Sigmoid colon (tissue), 7 donors: ENCODE results near the gene SBSN. TPM values are rescaled to one million over a fixed set of nuclear protein-coding genes. Genes with fewer than 3 reads are reported as not detected.

ENCODE experiments used
- DNase-seq: peaks from one replicate; pipeline ENCODE4 v3.0.0-alpha.2; 2019
- H3K27ac ChIP-seq, 4 donors: fragments of 200-600 bp; sonication (generic); one replicate each; pipeline ENCODE4 v1.5.1; 2016 to 2019; ENCODE audit warnings: mild to moderate bottlenecking in 1 of 4
- H3K27me3 ChIP-seq, 3 donors: fragments of 200-600 bp; sonication (generic); one replicate each; pipeline ENCODE4 v1.5.1; 2019; ENCODE audit warnings: mild to moderate bottlenecking in 1 of 3
- H3K36me3 ChIP-seq, 4 donors: fragments of 200-600 bp; sonication (generic); one replicate each; pipeline ENCODE4 v1.5.1; 2016 to 2019
- H3K4me1 ChIP-seq, 4 donors: fragments of 200-600 bp; sonication (generic); one replicate each; pipeline ENCODE4 v1.5.1; 2017 to 2019
- H3K4me3 ChIP-seq, 4 donors: fragments of 200-600 bp; sonication (generic); one replicate each; pipeline ENCODE4 v1.5.1; 2017 to 2019; ENCODE audit warnings: mild to moderate bottlenecking in 2 of 4, moderate library complexity in 1 of 4
- H3K9me3 ChIP-seq, 4 donors: fragments of 200-600 bp in 3 of 4; sonication (generic) in 3 of 4; one replicate each; pipeline versions ENCODE4 v1.5.1 to v1.6.1; 2013 to 2019
- CTCF ChIP-seq, 4 experiments: fragments of 450-650 bp in 3 of 4; fragments of 200-600 bp in 1 of 4; IDR thresholded peaks; one replicate each; pipeline ENCODE4 v1.5.1; 2016 to 2019; ENCODE audit warnings: antibody characterized with exemption in 4 of 4, mild to moderate bottlenecking in 3 of 4, moderate library complexity in 2 of 4
- EP300 ChIP-seq, 4 donors: sonication (generic); formaldehyde crosslinking; IDR thresholded peaks; one replicate each; pipeline ENCODE4 v1.6.1; 2017; ENCODE audit warnings: antibody characterized with exemption in 4 of 4
- POLR2A ChIP-seq, 2 donors: fragments of 450-650 bp; IDR thresholded peaks; one replicate each; pipeline ENCODE4 v1.6.1; 2016; ENCODE audit warnings: antibody characterized with exemption in 2 of 2, mild to moderate bottlenecking in 2 of 2, moderate library complexity in 2 of 2
- POLR2AphosphoS5 ChIP-seq, 4 donors: sonication (generic); formaldehyde crosslinking; IDR thresholded peaks; one replicate each; pipeline ENCODE4 v1.6.1; 2017; ENCODE audit warnings: antibody characterized with exemption in 4 of 4
- WGBS, 2 donors: extraction: QIAGEN DNeasy Blood & Tissue Kit; methylation state at CpG; one replicate each; pipeline ENCODE4 v1.1.7; 2013; 5-methylcytosine and 5-hydroxymethylcytosine counted together
- intact Hi-C: fragments of 100-400 bp; cut with DNase I; formaldehyde crosslinking; loops from one replicate; pipeline ENCODE4 v1.15.1; 2023
- polyA plus RNA-seq, 3 donors: library from polyadenylated mRNA; stranded (reverse); fragments of 200-250 nt; gene quantifications; one replicate each; pipeline ENCODE4 v1.2.3, GENCODE V29; 2013
- total RNA-seq, 4 donors: library from RNA; depleted of rRNA; stranded (reverse); fragments of >200 nt; gene quantifications; one replicate each; pipeline ENCODE4 v1.1.0, GENCODE V29; 2016
- donor health status: healthy with polysubstance abuse.
- donor health status: Bipolar disorder and iron deficiency.
- donor health status: healthy.

SBSN gene
- total and polyA plus RNA-seq, 7 donors = 0.17 to 1.2 TPM; not detected in 5

- H3K27ac ChIP-seq = no peak overlapping the region
- H3K36me3 ChIP-seq = peaks cover 0 to 16% (median 0%) of the 10 kb centered on the region in 4 donors
- H3K9me3 ChIP-seq = no peaks in the 10 kb centered on the region
- H3K27me3 ChIP-seq = no peaks in the 10 kb centered on the region
- WGBS, 2 donors = 90 to 92% methylated on average over 21 of the region's 21 CpGs
- DNase-seq = no peak
- no peak overlapping the region for H3K4me3 ChIP-seq
- no peak for TF ChIP-seq POLR2A (IDR thresholded peaks at IDR 0.05)
- no peak for TF ChIP-seq POLR2AphosphoS5 (IDR thresholded peaks at IDR 0.05)
- TF ChIP-seq CTCF (IDR thresholded peaks at IDR 0.05) = no peak
- no peak for TF ChIP-seq EP300 (IDR thresholded peaks at IDR 0.05)
- intact Hi-C loops = no loop called here
- peaks cover 0 to 12% (median 12%) of the 10 kb centered on the region in 4 donors for H3K4me1 ChIP-seq
Observed at GRCh38 chr19:35551091-35551810, 23.1 kb upstream of the SBSN start.

- Histone ChIP-seq H3K36me3 (peaks cover 0 to 16% (median 0%) of the 10 kb centered on the region in 4 donors), H3K4me1 (peaks cover 0 to 18% (median 17%) of the 10 kb centered on the region in 4 donors), H3K9me3 (no peaks in the 10 kb centered on the region), H3K4me3 (no peak overlapping the region), H3K27me3 (no peaks in the 10 kb centered on the region), H3K27ac (no peak overlapping the region)
- DNase-seq = no peak
- WGBS, 2 donors = 90 to 91% methylated on average over 15 of the region's 15 CpGs
- no peak for TF ChIP-seq CTCF (IDR thresholded peaks at IDR 0.05)
- no peak for TF ChIP-seq POLR2A (IDR thresholded peaks at IDR 0.05)
- TF ChIP-seq POLR2AphosphoS5 (IDR thresholded peaks at IDR 0.05) = no peak
- no peak for TF ChIP-seq EP300 (IDR thresholded peaks at IDR 0.05)
- intact Hi-C loops = loop anchor here (5.0 kb wide), 3 partner anchors 62 to 97 kb away; partner anchors contain the start of genes COX6B1, HAUS5 and RBM42
Observed at GRCh38 chr19:35549879-35550523, 21.9 kb upstream of the SBSN start.

GRCh38 chr19:35549174-35549788 is 21.2 kb upstream of the SBSN start:
- Histone ChIP-seq H3K27me3 (no peaks in the 10 kb centered on the region), H3K9me3 (no peaks in the 10 kb centered on the region), H3K27ac (no peak overlapping the region), H3K4me3 (no peak overlapping the region), H3K4me1 (peaks cover 0 to 25% (median 24%) of the 10 kb centered on the region in 4 donors), H3K36me3 (peaks cover 0 to 16% (median 0%) of the 10 kb centered on the region in 4 donors)
- peak; percentile 25 to 83 (median 66) for TF ChIP-seq CTCF (IDR thresholded peaks at IDR 0.05)
- no peak for TF ChIP-seq POLR2AphosphoS5 (IDR thresholded peaks at IDR 0.05)
- DNase-seq = no peak
- WGBS, 2 donors = 19 to 23% methylated on average over 6 of the region's 6 CpGs
- intact Hi-C loops = loop anchor here (5.0 kb wide), 3 partner anchors 63 to 98 kb away; partner anchors contain the start of genes COX6B1, HAUS5 and RBM42

- intact Hi-C loops = loop anchor here (5.0 kb wide), 3 partner anchors 66 to 101 kb away; partner anchors contain the start of genes COX6B1, HAUS5 and RBM42
- Histone ChIP-seq H3K9me3 (no peaks in the 10 kb centered on the region), H3K27ac (no peak overlapping the region), H3K4me1 (peaks cover 0 to 29% (median 26%) of the 10 kb centered on the region in 4 donors), H3K4me3 (peak overlapping the region in 3 of 4 donors; percentile 68 to 97 (median 91)), H3K36me3 (peaks cover 0 to 16% (median 0%) of the 10 kb centered on the region in 4 donors), H3K27me3 (no peaks in the 10 kb centered on the region)
- 77 to 84% methylated on average over 8 of the region's 8 CpGs for WGBS, 2 donors
- no peak for TF ChIP-seq CTCF (IDR thresholded peaks at IDR 0.05)
- no peak for TF ChIP-seq EP300 (IDR thresholded peaks at IDR 0.05)
- TF ChIP-seq POLR2A (IDR thresholded peaks at IDR 0.05) = no peak
- no peak for TF ChIP-seq POLR2AphosphoS5 (IDR thresholded peaks at IDR 0.05)
- DNase-seq = no peak
Observed at GRCh38 chr19:35546532-35546931, 18.4 kb upstream of the SBSN start.
